ENCODE measurements around the gene CHST11.

- TF ChIP-seq PRDM4 (tag by site-specific recombination; IDR thresholded peaks at IDR 0.05) (no peak), CTCF (tag by site-specific recombination; IDR thresholded peaks at IDR 0.05) (no peak), ZNF239 (tag by site-specific recombination; IDR thresholded peaks at IDR 0.05) (no peak), ZNF174 (tag by site-specific recombination; IDR thresholded peaks at IDR 0.05) (no peak), ZNF121 (tag by site-specific recombination; IDR thresholded peaks at IDR 0.05) (no peak), PBX3 (CRISPR knock-in tag; IDR thresholded peaks at IDR 0.05) (no peak), ZNF214 (tag by site-specific recombination; IDR thresholded peaks at IDR 0.05; ENCODE audit: borderline replicate concordance) (no peak), BCL6B (tag by site-specific recombination; IDR thresholded peaks at IDR 0.05) (no peak), HOXA7 (CRISPR knock-in tag; IDR thresholded peaks at IDR 0.05; ENCODE audit: borderline replicate concordance) (no peak), ZNF580 (tag by site-specific recombination; IDR thresholded peaks at IDR 0.05) (no peak), SETDB1 (IDR thresholded peaks at IDR 0.05; ENCODE audit: insufficient read length, low read length) (no peak), ZNF221 (tag by site-specific recombination; IDR thresholded peaks at IDR 0.05; ENCODE audit: borderline replicate concordance) (no peak), REST (tag by site-specific recombination; IDR thresholded peaks at IDR 0.05) (no peak)
Observed at GRCh38 chr12:104700324-104700723, 243.6 kb downstream of the CHST11 start.

All from HEK293 (cell line).